AG10803 (cell line): Measurements from ENCODE around the gene ZNF732.
A peak's percentile ranks its signal among the peaks of the same experiment; 100 is the strongest.
"Not testable (repeated sequence)": the region's sequence is repeated elsewhere in the genome, so short reads cannot be mapped to it uniquely, and the experiment has no call there.

Experiments used
- DNase-seq: peaks from one replicate; pipeline ENCODE4 v3.0.0; 2010; ENCODE audit warnings: low read depth
- H3K4me3 ChIP-seq: 2 replicates; pipeline ENCODE4 v1.5.1; 2011; ENCODE audit warnings: mild to moderate bottlenecking, low read length, control low read depth
- CTCF ChIP-seq: conservative IDR thresholded peaks from 2 replicates; pipeline ENCODE4 v1.5.1; 2011; ENCODE audit warnings: mild to moderate bottlenecking, low read length, control low read depth, inconsistent platforms

ZNF732 gene

GRCh38 chr4:336099-336892 is 31.0 kb upstream of the ZNF732 start:
- peak; percentile 4 for DNase-seq
- peak overlapping the region; percentile 92 for H3K4me3 ChIP-seq
- no peak for TF ChIP-seq CTCF

- TF ChIP-seq CTCF: no peak
- DNase-seq: no peak
- no peak overlapping the region for H3K4me3 ChIP-seq
These were observed 30.2 kb upstream of the ZNF732 start for GRCh38 chr4:335515-335914.

GRCh38 chr4:328729-329128 is 23.5 kb upstream of the ZNF732 start:
- no peak for TF ChIP-seq CTCF
- H3K4me3 ChIP-seq: no peak overlapping the region
- no peak for DNase-seq

GRCh38 chr4:314296-314903 is 9.1 kb upstream of the ZNF732 start:
- no peak for TF ChIP-seq CTCF
- no peak for DNase-seq
- H3K4me3 ChIP-seq: no peak overlapping the region

GRCh38 chr4:309807-310206 is 4.5 kb upstream of the ZNF732 start:
- DNase-seq: no peak
- no peak for TF ChIP-seq CTCF
- H3K4me3 ChIP-seq: no peak overlapping the region

- no peak overlapping the region for H3K4me3 ChIP-seq
- no peak for DNase-seq
- no peak for TF ChIP-seq CTCF
These were observed 1.3 kb upstream of the ZNF732 start for GRCh38 chr4:306551-306961.

GRCh38 chr4:304516-304915 is 758 bp downstream of the ZNF732 start:
- H3K4me3 ChIP-seq: peak overlapping the region; percentile 45
- DNase-seq: not testable (repeated sequence)
